ENCODE results near the gene LPP.

DNA sequence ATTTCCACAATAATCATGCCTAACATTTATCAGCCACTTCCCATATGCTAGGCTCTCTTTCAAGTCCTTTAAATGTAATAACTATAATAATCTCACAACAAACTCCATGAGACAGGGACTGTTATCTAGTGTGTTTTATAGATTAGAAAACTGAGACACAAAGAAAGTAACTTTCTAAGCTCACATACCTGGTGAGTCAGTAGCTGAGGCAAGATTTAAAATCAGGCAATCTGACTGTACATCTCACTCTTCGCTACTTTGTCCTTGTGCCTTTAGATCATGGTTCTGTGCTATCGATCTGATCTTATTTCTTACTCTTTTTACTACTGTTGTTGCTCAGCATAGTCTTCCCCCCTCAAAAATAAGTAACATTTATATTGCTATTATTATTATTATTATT is 295.5 kb downstream of the LPP start:
- TF ChIP-seq POLR2A (IDR thresholded peaks at IDR 0.05; ENCODE audit: low read length) (no peak), GATA1 (IDR thresholded peaks at IDR 0.05; ENCODE audit: low read depth, low read length) (no peak)
